Liver (tissue), 9 donors: ENCODE measurements around the gene STX12. TPM values are rescaled to one million over a fixed set of nuclear protein-coding genes. Genes with fewer than 3 reads are reported as not detected.

Experiments
- DNase-seq: peaks from one replicate; pipeline ENCODE4 v3.0.0-alpha.2; 2017; ENCODE audit warnings: low spot score
- H3K27ac ChIP-seq, 2 donors: one replicate each; pipeline ENCODE4 v1.7.0; 2013; ENCODE audit warnings: inconsistent platforms in 2 of 2, low read length in 2 of 2, control low read depth in 1 of 2, low read depth in 1 of 2, mild to moderate bottlenecking in 1 of 2
- H3K27me3 ChIP-seq, 4 donors: one replicate each; pipeline versions ENCODE4 v1.6.1 to v1.7.0; 2013; ENCODE audit warnings: low read length in 3 of 4, inconsistent platforms in 1 of 4, mild to moderate bottlenecking in 1 of 4, moderate library complexity in 1 of 4; ENCODE audit not compliant: control insufficient read depth in 4 of 4, insufficient read depth in 4 of 4
- H3K36me3 ChIP-seq, 4 donors: one replicate each; pipeline versions ENCODE4 v1.6.1 to v1.7.0; 2013; ENCODE audit warnings: low read length in 3 of 4, mild to moderate bottlenecking in 3 of 4, low read depth in 1 of 4, moderate library complexity in 1 of 4; ENCODE audit not compliant: control insufficient read depth in 4 of 4, insufficient read depth in 3 of 4
- H3K4me1 ChIP-seq, 4 donors: one replicate each; pipeline versions ENCODE4 v1.6.1 to v1.7.0; 2013; ENCODE audit warnings: low read length in 3 of 4, mild to moderate bottlenecking in 3 of 4, moderate library complexity in 1 of 4; ENCODE audit not compliant: control insufficient read depth in 4 of 4, insufficient read depth in 4 of 4
- H3K4me3 ChIP-seq, 3 donors: one replicate each; pipeline versions ENCODE4 v1.6.1 to v1.7.0; 2013; ENCODE audit warnings: low read length in 3 of 3, control low read depth in 1 of 3, low read depth in 1 of 3, mild to moderate bottlenecking in 1 of 3
- H3K9ac ChIP-seq, 2 donors: one replicate each; pipeline ENCODE4 v1.7.0; 2013; ENCODE audit warnings: low read length in 2 of 2, mild to moderate bottlenecking in 2 of 2, moderate library complexity in 2 of 2, control low read depth in 1 of 2, low read depth in 1 of 2
- H3K9me3 ChIP-seq, 4 donors: one replicate each; pipeline versions ENCODE4 v1.6.1 to v1.7.0; 2013; ENCODE audit warnings: low read length in 3 of 4; ENCODE audit not compliant: control insufficient read depth in 4 of 4
- EGR1 ChIP-seq, 2 donors: IDR thresholded peaks; 2 replicates each; pipeline ENCODE4 v1.6.1; 2016 to 2018; ENCODE audit warnings: antibody characterized with exemption in 2 of 2, low read depth in 2 of 2
- FOXA1 ChIP-seq: IDR thresholded peaks from 2 replicates; pipeline ENCODE4 v1.6.1; 2016; ENCODE audit warnings: antibody characterized with exemption
- FOXA2 ChIP-seq: IDR thresholded peaks from 2 replicates; pipeline ENCODE4 v1.6.1; 2016; ENCODE audit warnings: antibody characterized with exemption
- GABPA ChIP-seq, 2 donors: IDR thresholded peaks in 1 of 2; conservative IDR thresholded peaks in 1 of 2; 2 replicates each; pipeline ENCODE4 v1.6.1; 2016; ENCODE audit warnings: antibody characterized with exemption in 2 of 2, mild to moderate bottlenecking in 1 of 2, moderate library complexity in 1 of 2
- HNF4A ChIP-seq, 2 donors: conservative IDR thresholded peaks; 2 replicates each; pipeline ENCODE4 v1.6.1; 2016; ENCODE audit warnings: antibody characterized with exemption in 2 of 2, mild to moderate bottlenecking in 2 of 2
- HNF4G ChIP-seq: IDR thresholded peaks from 2 replicates; pipeline ENCODE4 v1.6.1; 2016; ENCODE audit warnings: antibody characterized with exemption
- JUND ChIP-seq, 2 donors: IDR thresholded peaks; 2 replicates each; pipeline ENCODE4 v1.6.1; 2016; ENCODE audit warnings: antibody characterized with exemption in 2 of 2
- NR2F2 ChIP-seq: IDR thresholded peaks from 2 replicates; pipeline ENCODE4 v1.6.1; 2016; ENCODE audit warnings: antibody characterized with exemption
- RAD21 ChIP-seq, 2 donors: IDR thresholded peaks; 2 replicates each; pipeline ENCODE4 v1.6.1; 2016; ENCODE audit warnings: antibody characterized with exemption in 2 of 2, mild to moderate bottlenecking in 2 of 2
- RXRA ChIP-seq, 2 donors: IDR thresholded peaks; 2 replicates each; pipeline ENCODE4 v1.6.1; 2017 to 2018; ENCODE audit warnings: antibody characterized with exemption in 2 of 2, mild to moderate bottlenecking in 1 of 2
- SP1 ChIP-seq: IDR thresholded peaks from 2 replicates; pipeline ENCODE4 v1.6.1; 2018; ENCODE audit warnings: antibody characterized with exemption, mild to moderate bottlenecking
- TAF1 ChIP-seq: conservative IDR thresholded peaks from 2 replicates; pipeline ENCODE4 v1.6.1; 2016; ENCODE audit warnings: antibody characterized with exemption, mild to moderate bottlenecking
- YY1 ChIP-seq: IDR thresholded peaks from 2 replicates; pipeline ENCODE4 v1.6.1; 2016; ENCODE audit warnings: antibody characterized with exemption, mild to moderate bottlenecking
- WGBS: extraction: QIAGEN DNeasy Blood & Tissue Kit; methylation state at CpG from one replicate; pipeline ENCODE4 v1.1.7; 2013; 5-methylcytosine and 5-hydroxymethylcytosine counted together
- polyA plus RNA-seq, 2 donors: library from polyadenylated mRNA; stranded (reverse) in 1 of 2; unstranded in 1 of 2; fragments of 200-250 nt in 1 of 2; fragments of >200 nt in 1 of 2; fragmentation: Nextera tagmentation in 1 of 2; extraction: Ambion mirVana in 1 of 2; gene quantifications; one replicate each; pipeline versions ENCODE4 v1.2.1 to v1.2.3, GENCODE V29; 2013 to 2015
- total RNA-seq, 2 donors: library from RNA; depleted of rRNA; stranded (reverse); fragments of >200 nt; gene quantifications; one replicate each; pipeline ENCODE4 v1.2.3, GENCODE V29; 2014
- TF ChIP-seq, protein P1 (sequence below): IDR thresholded peaks from 2 replicates; pipeline ENCODE4 v1.6.1; 2016; ENCODE audit warnings: antibody characterized with exemption
- TF ChIP-seq, protein P2 (sequence below): IDR thresholded peaks from 2 replicates; pipeline ENCODE4 v1.6.1; 2016; ENCODE audit warnings: antibody characterized with exemption
- TF ChIP-seq, protein P3 (sequence below): IDR thresholded peaks from 2 replicates; pipeline ENCODE4 v1.6.1; 2016; ENCODE audit warnings: antibody characterized with exemption, mild to moderate bottlenecking
- TF ChIP-seq, protein P4 (sequence below): IDR thresholded peaks from 2 replicates; pipeline ENCODE4 v1.6.1; 2016; ENCODE audit warnings: antibody characterized with exemption
- TF ChIP-seq, protein P5 (sequence below): fragments of 150-350 bp; IDR thresholded peaks from 2 replicates; pipeline ENCODE4 v1.5.1; 2017; ENCODE audit warnings: improper control_type of control experiment, low read depth, low read length; ENCODE audit not compliant: missing input control
- donor health status: healthy.
- donor health status: healthy.
- donor health status: healthy.
- donor health status: healthy.
- donor health status: healthy.

The STX12 gene
- total and polyA plus RNA-seq, 4 donors = 10.0 to 23.3 (median 13.7) TPM

DNA sequence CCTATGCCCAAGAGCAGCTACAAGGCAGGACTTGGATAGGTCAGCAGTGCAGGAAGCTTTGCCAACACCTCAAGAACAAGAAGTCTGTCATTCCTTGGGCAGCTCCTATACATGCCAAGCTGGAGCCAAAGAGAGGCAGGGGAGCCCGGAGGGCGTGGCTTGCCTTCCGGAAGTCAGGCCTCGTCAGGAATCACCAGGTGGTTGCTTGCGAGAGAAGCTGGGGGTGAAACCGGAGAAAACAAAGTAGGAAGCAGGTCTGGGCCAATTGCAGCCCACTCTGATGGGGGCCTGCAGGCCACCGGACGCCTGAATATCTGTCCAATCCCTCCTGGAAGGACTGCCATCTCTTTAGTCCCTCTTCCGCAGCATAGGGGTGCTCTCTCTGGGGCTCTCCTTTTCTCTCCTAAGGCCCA is 48.1 kb upstream of the STX12 start:
- Histone ChIP-seq H3K4me3 (peak overlapping the region in 2 of 3 donors; percentile 34 to 76), H3K36me3 (peaks cover 0 to 6% (median 1%) of the 10 kb centered on the region in 4 donors), H3K27me3 (no peaks in the 10 kb centered on the region), H3K9ac (no peak overlapping the region), H3K4me1 (peaks cover 0 to 14% (median 9%) of the 10 kb centered on the region in 4 donors), H3K27ac (peak overlapping the region; percentile 10 to 74), H3K9me3 (no peaks in the 10 kb centered on the region)
- TF ChIP-seq FOXA1 (no peak), TAF1 (no peak), HNF4A (conservative IDR thresholded peaks at IDR 0.05) (no peak), GABPA (IDR thresholded peaks at IDR 0.05 in 1 of 2, conservative IDR thresholded peaks at IDR 0.05 in 1 of 2) (no peak), RXRA (IDR thresholded peaks at IDR 0.05) (no peak), JUND (IDR thresholded peaks at IDR 0.05) (no peak), YY1 (no peak), FOXA2 (no peak), EGR1 (IDR thresholded peaks at IDR 0.05; ENCODE audit: low read depth in 2 of 2) (no peak), SP1 (no peak), RAD21 (IDR thresholded peaks at IDR 0.05) (no peak), NR2F2 (no peak)
- TF ChIP-seq, protein P1, sequence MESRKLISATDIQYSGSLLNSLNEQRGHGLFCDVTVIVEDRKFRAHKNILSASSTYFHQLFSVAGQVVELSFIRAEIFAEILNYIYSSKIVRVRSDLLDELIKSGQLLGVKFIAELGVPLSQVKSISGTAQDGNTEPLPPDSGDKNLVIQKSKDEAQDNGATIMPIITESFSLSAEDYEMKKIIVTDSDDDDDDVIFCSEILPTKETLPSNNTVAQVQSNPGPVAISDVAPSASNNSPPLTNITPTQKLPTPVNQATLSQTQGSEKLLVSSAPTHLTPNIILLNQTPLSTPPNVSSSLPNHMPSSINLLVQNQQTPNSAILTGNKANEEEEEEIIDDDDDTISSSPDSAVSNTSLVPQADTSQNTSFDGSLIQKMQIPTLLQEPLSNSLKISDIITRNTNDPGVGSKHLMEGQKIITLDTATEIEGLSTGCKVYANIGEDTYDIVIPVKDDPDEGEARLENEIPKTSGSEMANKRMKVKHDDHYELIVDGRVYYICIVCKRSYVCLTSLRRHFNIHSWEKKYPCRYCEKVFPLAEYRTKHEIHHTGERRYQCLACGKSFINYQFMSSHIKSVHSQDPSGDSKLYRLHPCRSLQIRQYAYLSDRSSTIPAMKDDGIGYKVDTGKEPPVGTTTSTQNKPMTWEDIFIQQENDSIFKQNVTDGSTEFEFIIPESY = no peak
- TF ChIP-seq, protein P2, sequence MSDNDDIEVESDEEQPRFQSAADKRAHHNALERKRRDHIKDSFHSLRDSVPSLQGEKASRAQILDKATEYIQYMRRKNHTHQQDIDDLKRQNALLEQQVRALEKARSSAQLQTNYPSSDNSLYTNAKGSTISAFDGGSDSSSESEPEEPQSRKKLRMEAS = no peak
- TF ChIP-seq, protein P3, sequence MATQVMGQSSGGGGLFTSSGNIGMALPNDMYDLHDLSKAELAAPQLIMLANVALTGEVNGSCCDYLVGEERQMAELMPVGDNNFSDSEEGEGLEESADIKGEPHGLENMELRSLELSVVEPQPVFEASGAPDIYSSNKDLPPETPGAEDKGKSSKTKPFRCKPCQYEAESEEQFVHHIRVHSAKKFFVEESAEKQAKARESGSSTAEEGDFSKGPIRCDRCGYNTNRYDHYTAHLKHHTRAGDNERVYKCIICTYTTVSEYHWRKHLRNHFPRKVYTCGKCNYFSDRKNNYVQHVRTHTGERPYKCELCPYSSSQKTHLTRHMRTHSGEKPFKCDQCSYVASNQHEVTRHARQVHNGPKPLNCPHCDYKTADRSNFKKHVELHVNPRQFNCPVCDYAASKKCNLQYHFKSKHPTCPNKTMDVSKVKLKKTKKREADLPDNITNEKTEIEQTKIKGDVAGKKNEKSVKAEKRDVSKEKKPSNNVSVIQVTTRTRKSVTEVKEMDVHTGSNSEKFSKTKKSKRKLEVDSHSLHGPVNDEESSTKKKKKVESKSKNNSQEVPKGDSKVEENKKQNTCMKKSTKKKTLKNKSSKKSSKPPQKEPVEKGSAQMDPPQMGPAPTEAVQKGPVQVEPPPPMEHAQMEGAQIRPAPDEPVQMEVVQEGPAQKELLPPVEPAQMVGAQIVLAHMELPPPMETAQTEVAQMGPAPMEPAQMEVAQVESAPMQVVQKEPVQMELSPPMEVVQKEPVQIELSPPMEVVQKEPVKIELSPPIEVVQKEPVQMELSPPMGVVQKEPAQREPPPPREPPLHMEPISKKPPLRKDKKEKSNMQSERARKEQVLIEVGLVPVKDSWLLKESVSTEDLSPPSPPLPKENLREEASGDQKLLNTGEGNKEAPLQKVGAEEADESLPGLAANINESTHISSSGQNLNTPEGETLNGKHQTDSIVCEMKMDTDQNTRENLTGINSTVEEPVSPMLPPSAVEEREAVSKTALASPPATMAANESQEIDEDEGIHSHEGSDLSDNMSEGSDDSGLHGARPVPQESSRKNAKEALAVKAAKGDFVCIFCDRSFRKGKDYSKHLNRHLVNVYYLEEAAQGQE = no peak
- 85% methylated on average over 9 of the region's 9 CpGs for WGBS
- peak; percentile 33 for DNase-seq

DNA sequence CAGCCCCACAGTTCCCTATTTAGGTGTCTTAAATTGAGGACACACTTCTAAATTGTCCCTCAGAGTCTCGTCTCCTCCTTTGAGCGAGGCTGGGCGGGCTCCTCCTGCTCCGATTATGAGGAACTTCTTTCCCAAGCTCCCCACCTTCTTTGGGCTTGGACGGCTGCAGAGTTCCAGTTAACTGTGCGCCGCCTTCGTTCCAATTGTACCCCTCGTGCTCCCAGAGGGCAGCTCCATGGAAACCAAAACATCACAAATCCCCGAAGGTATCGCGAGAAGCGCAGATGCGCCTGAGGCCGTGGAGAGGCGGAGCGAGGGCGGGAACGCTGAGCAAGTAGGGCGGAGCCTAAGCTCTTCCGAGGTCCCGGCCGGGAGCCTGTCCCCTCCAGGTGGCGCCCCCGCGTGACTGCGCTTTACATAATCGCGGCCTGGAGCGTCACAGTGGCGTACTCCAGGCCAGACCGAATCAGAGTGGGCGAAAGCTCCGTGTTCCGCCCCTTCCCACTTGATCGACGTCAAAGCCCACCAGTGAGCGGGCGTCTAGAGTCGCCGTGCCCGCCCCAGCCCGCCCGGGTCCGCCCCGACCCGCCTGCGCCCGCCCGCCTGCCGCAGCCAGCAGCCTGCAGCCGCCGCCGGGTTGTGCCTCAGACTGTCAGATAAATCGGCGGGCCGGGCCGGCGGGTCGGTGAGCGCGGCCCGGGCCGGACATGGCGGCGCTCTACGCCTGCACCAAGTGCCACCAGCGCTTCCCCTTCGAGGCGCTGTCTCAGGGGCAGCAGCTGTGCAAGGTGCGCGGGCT is 47.4 kb upstream of the STX12 start, which contains the start of gene FAM76A:
Gene FAM76A, plus strand, starts transcription at position 588 of the 799 bp plus-strand sequence. Its CDS starts 120 bp downstream, at position 708.
- no peaks in the 10 kb centered on the region for H3K9me3 ChIP-seq
- peaks cover 0 to 6% (median 1%) of the 10 kb centered on the region in 4 donors for H3K36me3 ChIP-seq
- peaks cover 0 to 11% (median 8%) of the 10 kb centered on the region in 4 donors for H3K4me1 ChIP-seq
- H3K4me3 ChIP-seq = peak within 1 kb of the TSS; percentile 81 to 100 (median 91)
- peak within 1 kb of the TSS; percentile 77 to 85 for H3K27ac ChIP-seq
- no peaks in the 10 kb centered on the region for H3K27me3 ChIP-seq
- WGBS = 3% methylated on average over 72 of the region's 72 CpGs
- DNase-seq = peak; percentile 100
- peak within 1 kb of the TSS; percentile 72 to 88 for H3K9ac ChIP-seq
- TF ChIP-seq HNF4A (conservative IDR thresholded peaks at IDR 0.05) = peak in 1 of 2 donors; percentile 8
- TF ChIP-seq NR2F2 = peak; percentile 34
- TF ChIP-seq, protein P4, sequence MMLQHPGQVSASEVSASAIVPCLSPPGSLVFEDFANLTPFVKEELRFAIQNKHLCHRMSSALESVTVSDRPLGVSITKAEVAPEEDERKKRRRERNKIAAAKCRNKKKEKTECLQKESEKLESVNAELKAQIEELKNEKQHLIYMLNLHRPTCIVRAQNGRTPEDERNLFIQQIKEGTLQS = no peak
- TF ChIP-seq, protein P2 = peak; percentile 91
- TF ChIP-seq RAD21 (IDR thresholded peaks at IDR 0.05) = peak in 1 of 2 donors; percentile 24
- peak; percentile 64 for TF ChIP-seq YY1
- TF ChIP-seq HNF4G = no peak
- TF ChIP-seq, protein P5, sequence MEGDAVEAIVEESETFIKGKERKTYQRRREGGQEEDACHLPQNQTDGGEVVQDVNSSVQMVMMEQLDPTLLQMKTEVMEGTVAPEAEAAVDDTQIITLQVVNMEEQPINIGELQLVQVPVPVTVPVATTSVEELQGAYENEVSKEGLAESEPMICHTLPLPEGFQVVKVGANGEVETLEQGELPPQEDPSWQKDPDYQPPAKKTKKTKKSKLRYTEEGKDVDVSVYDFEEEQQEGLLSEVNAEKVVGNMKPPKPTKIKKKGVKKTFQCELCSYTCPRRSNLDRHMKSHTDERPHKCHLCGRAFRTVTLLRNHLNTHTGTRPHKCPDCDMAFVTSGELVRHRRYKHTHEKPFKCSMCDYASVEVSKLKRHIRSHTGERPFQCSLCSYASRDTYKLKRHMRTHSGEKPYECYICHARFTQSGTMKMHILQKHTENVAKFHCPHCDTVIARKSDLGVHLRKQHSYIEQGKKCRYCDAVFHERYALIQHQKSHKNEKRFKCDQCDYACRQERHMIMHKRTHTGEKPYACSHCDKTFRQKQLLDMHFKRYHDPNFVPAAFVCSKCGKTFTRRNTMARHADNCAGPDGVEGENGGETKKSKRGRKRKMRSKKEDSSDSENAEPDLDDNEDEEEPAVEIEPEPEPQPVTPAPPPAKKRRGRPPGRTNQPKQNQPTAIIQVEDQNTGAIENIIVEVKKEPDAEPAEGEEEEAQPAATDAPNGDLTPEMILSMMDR = peak; percentile 34
- TF ChIP-seq, protein P3 = peak; percentile 32
- no peak for TF ChIP-seq TAF1
- no peak for TF ChIP-seq FOXA2
- TF ChIP-seq GABPA (IDR thresholded peaks at IDR 0.05 in 1 of 2, conservative IDR thresholded peaks at IDR 0.05 in 1 of 2) = peak in 1 of 2 donors; percentile 31
